Activated CD8-positive, alpha-beta memory T cell treated with anti-CD3 and anti-CD28 coated beads for 24 hours (primary cell): ENCODE results near the gene LRP3.
"Not testable (repeated sequence)": the region's sequence is repeated elsewhere in the genome, so short reads cannot be mapped to it uniquely, and the experiment has no call there.

Experiments
- DNase-seq: peaks from one replicate; pipeline ENCODE4 v3.0.0-alpha.2; 2020

Gene LRP3, protein sequence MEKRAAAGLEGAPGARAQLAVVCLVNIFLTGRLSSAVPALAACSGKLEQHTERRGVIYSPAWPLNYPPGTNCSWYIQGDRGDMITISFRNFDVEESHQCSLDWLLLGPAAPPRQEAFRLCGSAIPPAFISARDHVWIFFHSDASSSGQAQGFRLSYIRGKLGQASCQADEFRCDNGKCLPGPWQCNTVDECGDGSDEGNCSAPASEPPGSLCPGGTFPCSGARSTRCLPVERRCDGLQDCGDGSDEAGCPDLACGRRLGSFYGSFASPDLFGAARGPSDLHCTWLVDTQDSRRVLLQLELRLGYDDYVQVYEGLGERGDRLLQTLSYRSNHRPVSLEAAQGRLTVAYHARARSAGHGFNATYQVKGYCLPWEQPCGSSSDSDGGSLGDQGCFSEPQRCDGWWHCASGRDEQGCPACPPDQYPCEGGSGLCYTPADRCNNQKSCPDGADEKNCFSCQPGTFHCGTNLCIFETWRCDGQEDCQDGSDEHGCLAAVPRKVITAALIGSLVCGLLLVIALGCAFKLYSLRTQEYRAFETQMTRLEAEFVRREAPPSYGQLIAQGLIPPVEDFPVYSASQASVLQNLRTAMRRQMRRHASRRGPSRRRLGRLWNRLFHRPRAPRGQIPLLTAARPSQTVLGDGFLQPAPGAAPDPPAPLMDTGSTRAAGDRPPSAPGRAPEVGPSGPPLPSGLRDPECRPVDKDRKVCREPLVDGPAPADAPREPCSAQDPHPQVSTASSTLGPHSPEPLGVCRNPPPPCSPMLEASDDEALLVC

DNA sequence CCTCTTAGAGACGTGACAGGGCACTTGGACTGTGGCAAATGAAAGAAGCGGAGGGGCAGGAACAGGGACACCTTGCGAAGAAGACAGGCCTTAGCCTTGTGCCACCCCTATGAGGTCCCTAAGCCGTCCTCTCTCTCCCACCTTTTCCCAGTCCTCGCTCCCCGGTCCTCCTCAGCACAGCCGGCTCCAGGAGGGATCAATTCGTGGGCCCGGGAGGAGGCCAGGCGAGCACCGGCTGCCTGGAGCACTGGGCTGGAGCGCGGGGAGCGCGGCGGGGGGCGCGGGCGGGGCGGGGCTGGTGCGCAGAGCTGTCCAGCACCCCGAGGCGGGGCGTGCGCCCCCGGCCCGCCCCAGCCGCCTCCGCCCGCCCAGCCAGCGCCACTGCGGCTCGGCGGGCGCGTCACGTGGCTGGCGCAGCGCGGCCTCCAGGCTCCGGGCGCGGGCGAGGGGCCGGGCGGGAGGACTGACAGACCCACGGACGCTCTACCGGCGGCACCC, at the start of gene LRP3:
TSS of gene LRP3 (plus strand) at position 466 of the 498 bp plus-strand sequence. CDS start 456 bp downstream, outside the sequence.
- DNase-seq: no peak

DNA sequence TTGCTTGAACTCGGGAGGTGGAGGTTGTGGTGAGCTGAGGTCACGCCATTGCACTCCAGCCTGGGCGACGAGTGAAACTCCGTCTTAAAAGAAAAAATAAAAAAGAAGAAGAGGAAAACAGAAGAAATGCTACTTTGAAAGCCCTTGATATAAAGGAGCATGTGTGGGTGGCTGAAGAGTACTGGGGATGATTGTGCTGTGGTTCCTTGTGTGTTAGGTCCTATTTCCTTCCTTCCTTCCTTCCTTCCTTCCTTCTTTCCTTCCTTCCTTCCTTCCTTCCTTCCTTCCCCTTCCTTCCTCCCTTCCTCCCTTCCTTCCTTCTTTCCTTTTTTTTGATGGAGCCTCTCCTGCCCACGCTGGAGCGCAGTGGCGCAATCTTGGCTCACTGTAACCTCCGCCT, 47.9 kb upstream of the LRP3 start:
- DNase-seq: no peak

DNA sequence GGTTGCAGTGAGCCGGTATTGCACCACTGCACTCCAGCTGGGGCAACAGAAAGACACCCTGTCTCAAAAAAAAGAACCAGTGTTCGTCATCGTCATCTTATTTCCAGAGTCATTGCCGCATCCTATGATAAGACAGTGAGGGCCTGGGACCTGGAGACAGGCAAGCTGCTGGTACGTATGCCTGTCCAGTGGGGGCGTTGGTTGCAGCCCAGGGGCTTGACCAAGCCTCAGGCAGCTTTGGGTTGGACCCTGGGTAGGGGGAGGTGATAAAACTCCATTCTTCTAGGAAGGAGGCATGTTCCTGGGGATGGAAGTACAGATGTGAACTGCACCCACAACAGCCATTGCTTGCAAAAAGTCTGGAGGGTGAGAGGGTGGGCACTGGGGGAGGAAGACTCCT, 46.6 kb upstream of the LRP3 start:
- no peak for DNase-seq

DNA sequence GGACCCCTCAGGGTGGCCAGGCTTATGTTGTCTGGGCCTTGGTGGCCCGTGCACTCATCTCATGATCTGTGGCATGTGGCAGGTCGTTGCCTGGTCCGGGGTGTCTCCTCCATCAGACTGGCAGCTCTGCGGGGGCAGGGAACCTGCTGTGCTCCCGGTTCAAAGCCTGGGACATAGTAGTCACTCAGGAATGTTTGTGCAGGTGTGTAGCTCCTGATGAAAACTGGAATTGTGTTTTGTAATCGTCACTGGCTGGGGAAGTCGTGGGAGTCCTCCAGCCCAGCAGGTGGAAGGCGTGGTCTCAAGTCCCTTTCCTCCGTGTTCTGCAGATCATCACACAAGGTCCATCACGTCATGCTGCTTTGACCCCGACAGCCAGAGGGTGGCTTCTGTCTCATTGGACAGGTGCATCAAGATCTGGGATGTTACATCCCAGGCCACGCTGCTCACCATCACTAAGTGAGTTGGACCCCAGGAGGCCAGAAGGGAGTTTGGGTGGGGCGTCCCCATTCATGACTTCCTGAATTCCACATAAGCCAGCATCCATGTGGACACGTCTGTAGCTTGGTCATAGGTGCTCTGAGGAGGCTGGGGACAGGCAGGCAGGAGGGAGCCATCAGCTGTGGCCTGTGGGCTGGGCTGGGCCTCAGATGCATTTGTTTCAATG, 43.1 kb upstream of the LRP3 start:
- no peak for DNase-seq

DNA sequence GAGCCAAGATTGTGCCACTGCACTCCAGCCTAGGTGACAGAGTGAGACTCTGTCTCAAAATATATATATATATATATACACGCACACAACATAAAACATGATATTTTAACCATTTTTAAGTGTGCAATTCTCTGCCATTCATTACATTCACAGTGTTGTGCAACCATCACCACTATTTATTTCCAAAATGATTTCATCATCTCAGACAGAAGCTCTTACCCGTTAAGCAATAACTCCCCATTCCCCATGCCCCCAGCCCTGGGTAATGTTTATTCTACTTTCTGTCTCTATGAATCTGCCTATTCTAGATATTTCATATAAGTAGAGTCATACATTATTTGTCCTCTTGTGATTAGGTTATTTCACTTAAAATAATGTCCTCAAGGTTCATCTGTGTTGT, 42.0 kb upstream of the LRP3 start:
- no peak for DNase-seq

DNA sequence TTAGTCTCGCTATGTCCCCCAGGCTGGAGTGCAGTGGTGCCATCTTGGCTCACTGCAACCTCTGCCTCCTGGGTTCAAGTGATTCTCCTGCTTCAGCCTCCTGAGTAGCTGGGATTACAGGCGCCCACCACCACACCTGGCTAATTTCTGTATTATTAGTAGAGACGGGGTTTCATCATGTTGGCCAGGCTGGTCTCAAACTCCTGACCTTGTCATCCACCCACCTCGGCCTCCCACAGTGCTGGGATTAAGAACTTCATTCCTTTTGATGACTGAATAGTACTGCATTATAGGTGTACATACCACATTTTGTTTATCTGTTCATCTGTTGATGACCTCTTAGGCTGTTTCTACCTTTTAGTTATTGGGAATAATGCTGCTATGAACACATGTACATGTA, 41.5 kb upstream of the LRP3 start:
- not testable (repeated sequence) for DNase-seq

DNA sequence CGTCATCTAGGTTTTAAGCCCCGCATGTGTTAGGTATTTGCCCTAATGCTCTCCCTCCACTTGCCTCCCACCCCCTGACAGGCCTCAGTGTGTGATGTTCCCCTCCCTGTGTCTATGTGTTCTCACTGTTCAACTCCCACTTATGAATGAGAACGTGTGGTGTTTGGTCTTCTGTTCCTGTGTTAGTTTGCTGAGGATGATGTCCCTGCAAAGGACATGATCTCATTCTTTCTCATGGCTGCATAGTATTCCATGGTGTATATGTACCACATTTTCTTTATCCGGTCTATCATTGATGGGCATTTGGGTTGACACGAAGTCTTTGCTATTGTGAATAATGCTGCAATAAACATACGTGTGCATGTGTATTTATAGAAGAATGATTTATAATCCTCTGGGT, 39.8 kb upstream of the LRP3 start:
- DNase-seq: not testable (repeated sequence)

DNA sequence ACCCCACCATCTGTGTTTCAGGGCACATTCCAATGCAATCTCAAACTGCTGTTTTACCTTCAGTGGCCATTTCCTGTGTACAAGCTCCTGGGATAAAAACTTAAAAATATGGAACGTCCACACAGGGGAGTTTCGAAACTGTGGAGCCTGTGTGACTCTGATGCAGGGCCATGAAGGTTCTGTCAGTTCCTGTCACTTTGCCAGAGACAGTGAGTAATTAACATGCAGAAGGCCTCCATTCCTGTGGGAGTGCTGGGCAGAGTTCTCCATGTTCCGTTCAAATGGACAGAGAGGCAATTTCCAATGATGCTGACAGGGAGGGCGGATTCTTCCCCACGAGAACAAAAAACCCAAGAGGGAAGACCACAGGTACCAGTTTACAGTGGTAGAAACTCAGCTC, 37.8 kb upstream of the LRP3 start:
- no peak for DNase-seq

DNA sequence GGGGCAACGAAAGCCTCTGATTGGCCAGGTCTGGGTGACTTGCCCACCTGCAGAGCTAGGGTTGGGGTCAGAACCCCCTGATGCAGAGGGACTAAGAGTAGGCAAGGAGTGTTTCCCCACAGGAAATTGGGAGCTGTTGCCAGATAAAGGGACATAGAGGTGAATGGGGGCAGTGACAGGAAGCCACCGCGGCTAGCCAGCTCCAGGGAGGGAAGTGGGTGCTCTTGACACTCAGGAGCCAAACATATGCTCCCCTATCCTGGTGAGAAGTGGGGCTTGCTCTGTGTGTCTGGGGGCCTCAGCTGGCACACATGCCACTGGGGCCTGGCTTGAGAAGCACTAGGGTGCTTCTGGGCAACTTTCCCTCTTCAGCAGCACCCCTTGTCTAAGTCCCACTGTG, 36.2 kb upstream of the LRP3 start:
- no peak for DNase-seq

DNA sequence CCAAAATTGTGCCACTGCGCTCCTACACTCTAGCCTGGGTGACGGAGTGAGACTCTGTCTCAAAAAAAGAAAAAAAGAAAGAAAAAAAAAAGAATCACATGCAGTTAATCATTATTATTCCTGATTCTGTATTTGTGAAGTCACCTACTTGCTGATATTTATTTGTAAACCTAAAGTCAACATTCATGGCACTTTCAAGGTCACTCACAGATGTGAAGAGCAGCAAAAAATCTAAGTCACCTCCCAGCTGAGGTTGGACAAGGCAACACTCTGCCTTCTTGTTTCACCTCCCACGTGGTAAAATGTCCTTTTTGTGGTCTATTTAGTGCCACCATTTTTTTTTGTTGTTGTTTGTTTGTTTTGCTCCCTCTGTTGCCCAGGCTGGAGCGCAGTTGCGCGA, 35.8 kb upstream of the LRP3 start:
- DNase-seq: no peak

DNA sequence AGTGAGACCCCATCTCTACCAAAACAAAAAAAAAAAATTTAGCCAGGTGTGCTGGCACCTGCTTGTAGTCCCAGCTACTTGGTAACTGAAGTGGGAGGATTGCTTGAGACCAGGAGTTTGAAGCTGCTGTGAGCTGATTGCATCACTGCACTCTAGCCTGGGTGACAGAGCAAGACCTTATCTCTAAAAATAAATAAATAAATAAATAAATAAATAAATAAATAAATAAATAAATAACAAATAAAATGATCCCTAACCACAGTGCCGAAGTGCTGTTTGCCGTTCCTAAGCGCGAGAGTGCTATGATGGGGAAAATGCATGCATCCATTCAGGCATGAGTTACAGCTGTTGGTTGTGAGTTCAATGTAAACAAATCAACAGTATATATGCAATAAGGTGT, 35.0 kb upstream of the LRP3 start:
- no peak for DNase-seq

DNA sequence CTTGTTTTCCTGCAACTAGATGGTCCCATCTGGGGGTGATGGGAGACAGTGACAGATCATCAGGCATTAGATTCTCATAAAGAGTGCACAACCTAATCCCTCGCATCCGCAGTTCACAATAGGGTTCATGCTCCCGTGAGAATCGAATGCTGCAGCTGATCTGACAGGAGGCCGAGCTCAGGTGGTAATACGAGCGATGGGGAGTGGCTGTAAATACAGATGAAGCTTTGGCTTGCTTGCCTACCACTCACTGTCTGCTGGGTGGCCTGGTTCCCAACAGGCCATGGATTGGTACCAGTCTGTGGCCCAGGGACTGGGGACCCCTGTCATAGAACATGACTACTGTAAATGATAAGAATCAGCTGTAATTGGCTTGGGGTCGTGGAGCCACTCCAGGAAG, 34.2 kb upstream of the LRP3 start:
- DNase-seq: no peak

DNA sequence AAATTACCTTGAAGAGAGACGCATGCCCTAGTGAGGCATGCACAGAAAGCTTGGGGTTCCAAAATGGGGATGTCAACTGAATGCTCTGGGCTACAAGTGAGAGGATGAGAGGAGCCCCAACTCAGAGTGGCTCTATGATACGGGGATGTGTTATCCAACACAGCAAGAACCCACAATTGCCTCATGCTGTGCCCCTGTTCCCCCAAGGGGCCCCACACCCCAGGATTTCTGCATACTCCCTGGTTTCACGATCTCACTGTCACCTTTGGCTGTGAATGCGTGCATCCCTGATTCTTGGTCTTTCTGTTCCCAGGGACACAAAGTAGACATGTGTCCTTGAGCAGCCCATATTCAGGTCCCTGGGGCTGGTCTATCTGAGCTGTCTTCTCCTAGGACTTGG, 32.9 kb upstream of the LRP3 start:
- DNase-seq: no peak

DNA sequence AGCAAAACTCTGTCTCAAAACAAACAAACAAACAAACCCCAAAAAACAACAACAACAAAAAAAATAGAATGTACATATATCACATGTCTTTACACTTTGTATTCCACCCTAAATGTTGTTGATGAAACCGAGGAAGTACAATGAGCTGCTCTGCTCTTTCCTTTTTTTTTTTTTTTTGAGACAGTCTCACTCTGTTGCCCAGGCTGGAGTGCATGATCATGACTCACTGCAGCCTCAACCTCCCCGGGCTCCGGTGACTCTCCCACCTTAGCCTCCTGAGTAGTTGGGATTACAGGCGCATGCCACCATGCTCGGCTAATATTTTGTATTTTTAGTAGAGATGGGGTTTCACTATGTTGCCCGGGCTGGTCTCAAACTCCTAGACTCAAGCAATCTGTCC, 30.6 kb upstream of the LRP3 start:
- no peak for DNase-seq

DNA sequence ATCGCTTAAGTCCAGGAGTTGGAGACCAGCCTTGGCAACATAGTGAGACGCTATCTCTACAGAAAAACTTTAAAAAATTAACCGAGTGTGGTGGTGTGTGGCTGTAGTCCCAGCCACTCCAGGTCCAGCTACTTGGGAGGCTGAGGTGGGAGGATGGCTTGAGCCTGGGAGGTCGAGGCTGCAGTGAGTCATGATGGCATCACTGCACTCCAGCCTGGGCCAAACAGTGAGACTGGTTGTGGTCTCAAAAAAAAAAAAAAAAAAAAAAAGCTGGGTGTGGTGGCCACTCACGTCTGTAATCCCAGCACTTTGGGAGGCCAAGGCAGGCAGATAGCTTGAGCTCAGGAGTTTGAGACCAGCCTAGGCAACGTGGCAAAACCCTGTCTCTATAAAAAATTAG, 28.1 kb upstream of the LRP3 start:
- DNase-seq: not testable (repeated sequence)

DNA sequence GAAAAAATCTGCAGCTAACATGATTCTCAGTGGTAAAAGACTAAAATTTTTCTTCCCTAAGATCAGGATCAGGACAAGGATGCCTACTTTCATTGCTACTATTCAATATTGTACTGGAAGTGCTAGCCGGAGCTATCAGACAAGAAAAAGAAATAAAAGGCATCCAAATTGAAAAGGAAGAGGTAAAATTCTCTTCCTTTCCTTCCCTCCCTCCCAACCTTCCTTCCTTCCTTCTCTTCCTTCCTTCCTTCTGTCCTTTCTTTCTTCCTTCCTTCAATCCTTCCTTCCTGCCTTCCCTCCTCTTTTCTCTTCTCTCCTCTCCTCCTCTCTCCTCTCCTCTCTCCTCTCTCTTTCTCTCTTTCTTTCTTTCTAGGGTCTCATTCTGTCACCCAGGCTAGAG, 26.7 kb upstream of the LRP3 start:
- no peak for DNase-seq

DNA sequence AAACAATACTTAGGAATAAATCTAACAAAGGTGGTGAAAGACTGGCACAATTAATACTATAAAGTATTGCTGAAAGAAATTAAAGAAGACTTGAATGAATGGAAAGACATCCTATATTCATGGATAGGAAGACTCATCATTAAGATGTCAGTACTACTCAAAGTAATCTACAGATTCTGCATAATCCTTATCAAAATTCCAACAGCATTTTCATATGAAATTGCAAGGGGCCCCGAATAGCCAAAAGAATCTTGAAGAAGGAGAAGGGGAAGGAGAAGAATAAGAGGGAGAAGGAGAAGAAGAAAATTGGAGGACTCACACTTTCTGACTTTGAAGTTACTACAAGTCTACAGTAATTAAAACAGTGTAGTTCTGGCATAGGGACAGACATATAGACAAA, 25.6 kb upstream of the LRP3 start:
- no peak for DNase-seq

DNA sequence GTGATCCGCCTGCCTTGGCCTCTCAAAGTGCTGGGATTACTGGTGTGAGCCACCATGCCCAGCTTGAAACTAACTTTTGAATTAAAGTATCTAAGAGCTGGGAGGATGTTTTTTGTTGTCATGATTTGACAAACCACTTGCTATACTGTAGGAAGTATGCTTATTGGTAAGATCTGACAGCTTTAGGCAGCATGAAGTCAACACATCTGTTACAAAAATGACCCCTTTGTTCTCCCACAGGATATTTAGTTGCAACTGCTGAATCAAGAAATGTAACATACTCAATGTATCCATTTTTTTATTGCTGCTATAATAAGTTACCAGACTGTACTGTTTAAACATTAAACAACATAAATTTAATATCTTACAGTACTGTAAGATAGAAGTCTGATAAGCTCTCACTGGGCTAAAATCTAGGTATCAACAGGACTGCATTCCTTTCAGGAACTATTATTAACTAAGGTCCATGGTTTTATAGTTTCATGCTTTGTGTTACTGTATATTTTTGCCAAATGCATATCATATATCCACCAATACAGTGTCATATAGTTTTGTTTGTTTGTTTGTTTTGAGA, 22.8 kb upstream of the LRP3 start:
- DNase-seq: no peak

DNA sequence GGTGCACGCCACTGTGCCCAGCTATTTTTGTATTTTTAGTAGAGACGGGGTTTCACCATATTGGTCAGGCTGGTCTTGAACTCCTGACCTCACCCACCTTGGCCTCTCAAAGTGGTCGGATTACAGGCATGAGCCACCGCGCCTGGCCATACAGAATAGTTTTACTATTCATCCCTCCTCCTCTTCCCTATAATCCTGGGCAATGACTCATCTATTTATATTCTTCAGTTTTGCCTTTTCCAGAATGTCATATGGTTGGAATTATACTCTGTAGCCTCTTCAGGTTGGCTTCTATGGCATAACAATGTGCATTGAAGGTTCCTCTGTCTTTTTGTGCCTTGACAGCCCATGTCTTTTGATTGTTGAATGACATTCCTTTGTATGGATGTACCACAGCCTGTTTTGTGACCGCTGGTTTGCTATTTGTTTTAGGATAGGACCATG, 22.2 kb upstream of the LRP3 start:
- no peak for DNase-seq

DNA sequence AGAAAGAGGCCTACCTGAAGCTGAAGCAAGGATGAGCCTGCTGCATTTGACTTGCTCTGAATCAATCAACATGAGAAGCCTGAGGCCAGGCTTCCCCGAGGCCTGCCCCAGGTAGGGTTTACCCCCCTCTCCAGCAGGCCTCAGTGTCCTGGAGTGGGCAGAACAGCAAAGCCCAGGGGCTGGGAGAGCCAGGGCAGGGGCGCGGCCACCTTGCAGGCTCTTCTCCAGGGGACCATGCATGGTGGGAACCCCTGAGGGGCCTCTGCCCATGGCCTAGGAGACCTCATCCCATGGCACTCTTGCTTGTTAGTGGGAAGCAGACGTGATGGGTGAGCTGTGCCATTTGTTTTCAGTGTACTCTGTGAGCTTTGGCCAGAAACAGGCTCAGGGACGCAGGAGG, 19.9 kb upstream of the LRP3 start:
- no peak for DNase-seq

DNA sequence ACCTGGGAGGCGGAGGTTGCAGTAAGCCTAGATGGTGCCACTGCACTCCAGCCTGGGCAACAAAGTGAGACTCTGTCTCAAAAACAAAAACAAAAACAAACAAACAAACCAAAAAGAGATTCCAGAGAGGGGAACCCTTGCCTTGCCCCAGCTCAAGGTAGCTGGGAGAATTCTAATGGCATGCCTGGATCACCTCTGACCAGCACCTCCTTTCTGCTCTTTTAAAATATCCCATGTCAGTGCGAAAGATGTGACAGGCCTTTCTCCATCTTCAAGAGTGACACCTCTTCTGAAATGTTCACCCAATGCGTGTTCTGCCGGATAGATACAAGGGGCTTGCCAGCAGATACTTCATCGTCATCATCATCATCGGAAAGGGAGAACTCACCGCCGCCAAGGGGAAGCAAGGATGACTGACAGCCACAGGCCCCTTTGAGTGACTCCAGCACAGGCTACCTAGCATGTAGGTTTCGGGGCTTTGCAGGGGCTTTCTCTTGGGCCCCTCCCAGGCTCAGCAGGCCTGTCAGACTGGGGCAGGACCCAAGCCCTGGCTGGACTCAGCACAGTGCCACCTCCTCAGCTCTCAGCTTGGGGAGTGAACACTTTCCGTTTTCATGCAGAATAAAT, 18.9 kb upstream of the LRP3 start:
- DNase-seq: no peak

DNA sequence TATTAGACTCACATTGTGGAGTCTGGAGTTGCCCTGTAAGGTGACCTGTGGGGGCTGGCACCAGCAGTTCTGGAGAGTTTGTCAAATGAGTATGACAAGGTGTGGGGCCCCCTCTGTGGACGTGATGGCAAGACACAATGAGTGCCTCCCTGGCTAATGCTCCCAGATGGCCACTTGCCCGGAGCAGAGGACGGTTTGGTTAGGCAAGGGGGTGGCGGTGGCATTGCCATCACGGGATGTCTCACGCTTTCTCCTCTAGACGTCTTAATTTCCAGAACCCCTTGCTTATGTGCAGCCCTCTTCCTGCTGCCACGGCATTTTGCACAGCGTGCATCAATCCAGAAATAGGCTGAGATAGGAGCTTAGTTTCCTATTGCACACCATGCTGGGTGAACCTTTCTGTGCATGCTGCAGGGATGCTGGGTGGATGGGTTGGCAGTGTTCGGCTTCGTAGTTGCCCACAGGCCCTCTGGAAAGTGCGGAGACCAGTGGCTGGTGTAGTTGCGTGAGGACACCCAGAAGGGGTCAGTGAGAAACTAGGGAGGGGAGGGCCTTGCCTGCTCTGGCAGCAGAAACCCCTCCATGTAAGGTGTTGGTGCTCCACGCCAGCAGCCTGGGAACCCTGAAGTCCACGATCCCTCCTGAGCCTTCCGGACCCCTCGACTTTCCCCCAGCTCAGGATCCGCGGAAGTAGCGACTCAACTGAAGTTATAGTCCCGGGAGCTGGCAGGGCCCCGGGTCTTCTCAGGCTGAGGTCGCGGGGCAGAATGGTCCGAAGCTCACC, 18.1 kb upstream of the LRP3 start:
- no peak for DNase-seq
